GM19099 (cell line): Measurements from ENCODE around the gene ANO7.

Experiments
- POLR2A ChIP-seq: IDR thresholded peaks from 3 replicates; pipeline ENCODE4 v1.6.1; 2011; ENCODE audit warnings: low read depth; ENCODE audit not compliant: insufficient read length; ENCODE audit errors: extremely low read depth

Gene ANO7

DNA sequence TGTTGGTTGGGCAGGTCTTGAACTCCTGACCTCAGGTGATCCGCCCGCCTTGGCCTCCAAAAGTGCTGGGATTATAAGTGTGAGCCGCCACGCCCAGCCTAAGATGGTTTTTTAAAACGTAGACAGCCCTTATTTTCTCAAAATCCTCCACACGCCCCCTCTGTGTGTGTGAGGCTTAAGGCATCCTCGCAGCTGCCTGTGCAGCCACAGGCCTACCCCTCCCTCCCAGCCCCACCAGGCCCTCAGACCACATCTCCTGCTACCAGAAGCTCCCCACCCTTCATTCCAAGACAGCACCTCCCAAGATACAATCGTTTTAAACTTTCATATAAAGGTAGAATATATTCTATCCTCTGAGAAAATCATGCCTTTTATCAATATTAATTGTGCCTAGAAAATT lies 4.8 kb downstream of the ANO7 start:
- TF ChIP-seq POLR2A: no peak

DNA sequence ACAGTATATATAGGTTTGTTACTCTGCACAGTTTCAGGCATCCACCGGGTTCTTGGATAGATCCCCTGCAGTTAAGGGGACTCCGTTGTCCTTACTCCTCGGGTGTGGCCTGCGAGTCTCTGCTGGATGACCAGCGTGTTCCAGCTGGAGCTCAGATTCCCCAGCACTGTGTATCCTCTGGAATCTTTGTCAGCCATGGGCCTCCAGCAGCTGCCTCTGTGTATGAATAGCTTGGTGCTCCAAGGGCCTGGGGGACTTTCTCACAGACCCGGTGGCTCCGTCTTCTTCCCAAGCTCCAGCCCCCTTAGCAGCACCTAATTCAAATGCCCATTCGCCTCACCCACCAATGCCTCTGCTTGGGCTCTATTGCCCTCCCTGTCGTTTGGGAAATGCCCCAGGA lies 6.3 kb downstream of the ANO7 start:
- no peak for TF ChIP-seq POLR2A

DNA sequence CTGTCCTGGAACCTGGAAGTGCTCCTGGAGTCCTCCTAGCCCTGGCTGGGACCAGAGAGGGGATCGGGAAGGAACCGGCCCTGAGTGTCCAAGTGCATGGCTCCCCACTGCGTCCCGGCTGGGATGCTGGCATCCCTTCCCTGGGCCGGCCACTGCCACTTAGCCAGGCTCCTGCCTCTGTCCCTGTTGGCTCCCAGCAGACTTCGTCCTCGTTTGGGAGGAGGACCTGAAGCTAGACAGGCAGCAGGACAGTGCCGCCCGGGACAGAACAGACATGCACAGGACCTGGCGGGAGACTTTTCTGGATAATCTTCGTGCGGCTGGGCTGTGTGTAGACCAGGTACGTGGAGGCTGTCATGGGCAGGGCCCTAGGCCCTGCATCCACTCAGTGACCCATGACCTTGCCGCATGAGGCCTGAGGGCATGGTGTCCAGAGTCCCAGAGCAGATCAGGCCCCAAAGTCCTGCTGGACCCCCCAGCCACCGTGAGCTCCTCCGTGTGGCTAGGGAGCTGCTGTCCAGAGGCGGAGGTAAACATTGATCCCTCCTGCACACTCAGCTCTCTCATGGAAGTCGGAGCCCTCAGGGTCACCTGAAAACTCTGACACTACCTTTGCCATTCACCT lies 7.1 kb downstream of the ANO7 start:
- TF ChIP-seq POLR2A: no peak

GRCh38 chr2:241197947-241198346 lies 9.5 kb downstream of the ANO7 start:
- no peak for TF ChIP-seq POLR2A

GRCh38 chr2:241198381-241199279 lies 10.2 kb downstream of the ANO7 start:
- TF ChIP-seq POLR2A: no peak

DNA sequence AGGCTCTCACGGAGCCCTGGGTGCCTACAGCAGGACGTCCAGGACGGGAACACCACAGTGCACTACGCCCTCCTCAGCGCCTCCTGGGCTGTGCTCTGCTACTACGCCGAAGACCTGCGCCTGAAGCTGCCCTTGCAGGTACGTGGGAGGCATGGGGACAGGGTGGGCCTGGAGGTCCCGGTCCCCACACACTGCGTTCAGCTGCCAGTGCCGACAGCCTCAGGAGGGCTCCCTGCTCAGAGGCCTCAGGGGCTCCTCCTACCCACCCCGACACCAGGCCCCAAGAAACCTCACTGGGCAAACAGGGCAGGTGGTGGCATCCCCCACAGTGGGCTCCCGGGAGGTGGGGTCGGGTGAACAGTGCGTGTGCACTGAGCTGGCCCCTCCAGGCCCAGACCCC lies 10.8 kb downstream of the ANO7 start:
- no peak for TF ChIP-seq POLR2A

DNA sequence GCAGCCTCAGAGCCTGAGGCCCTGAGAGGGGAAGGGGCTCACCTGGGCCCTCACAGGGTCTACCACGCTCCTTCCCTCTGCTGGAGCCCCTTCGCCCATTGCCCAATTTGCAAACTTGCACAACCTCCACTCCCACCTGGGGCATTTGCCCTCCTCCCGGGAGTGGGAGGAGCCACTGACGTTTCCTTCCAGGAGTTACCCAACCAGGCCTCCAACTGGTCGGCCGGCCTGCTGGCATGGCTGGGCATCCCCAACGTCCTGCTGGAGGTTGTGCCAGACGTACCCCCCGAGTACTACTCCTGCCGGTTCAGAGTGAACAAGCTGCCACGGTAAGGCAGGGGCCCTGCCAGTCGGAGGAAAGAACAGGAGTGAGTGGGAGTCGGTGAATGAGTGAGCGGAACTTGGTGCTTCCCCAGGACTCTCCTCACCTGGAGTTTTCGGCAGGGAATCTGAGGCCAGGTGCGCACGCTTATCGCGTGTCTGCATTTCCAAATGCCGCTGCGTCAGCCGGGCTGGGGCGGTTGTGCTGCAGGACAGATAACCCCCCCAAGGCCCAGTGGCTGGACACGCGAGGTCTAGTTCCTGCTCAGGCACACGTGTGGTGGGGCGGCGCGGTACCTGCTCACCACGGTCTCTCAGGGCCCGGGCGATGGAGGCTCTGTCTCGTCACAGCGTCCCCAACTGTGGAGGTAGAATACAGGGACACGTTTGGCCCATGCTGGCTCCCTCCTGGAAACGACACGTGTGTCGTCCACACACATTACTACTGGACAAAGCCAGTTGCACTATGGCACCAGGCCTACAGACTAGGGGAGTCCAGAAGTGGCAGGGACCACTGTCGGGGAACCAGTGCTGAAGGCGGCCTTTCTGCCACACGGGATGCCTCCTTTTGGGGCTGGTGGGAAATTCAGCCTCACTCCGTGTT lies 11.7 kb downstream of the ANO7 start:
- TF ChIP-seq POLR2A: no peak

DNA sequence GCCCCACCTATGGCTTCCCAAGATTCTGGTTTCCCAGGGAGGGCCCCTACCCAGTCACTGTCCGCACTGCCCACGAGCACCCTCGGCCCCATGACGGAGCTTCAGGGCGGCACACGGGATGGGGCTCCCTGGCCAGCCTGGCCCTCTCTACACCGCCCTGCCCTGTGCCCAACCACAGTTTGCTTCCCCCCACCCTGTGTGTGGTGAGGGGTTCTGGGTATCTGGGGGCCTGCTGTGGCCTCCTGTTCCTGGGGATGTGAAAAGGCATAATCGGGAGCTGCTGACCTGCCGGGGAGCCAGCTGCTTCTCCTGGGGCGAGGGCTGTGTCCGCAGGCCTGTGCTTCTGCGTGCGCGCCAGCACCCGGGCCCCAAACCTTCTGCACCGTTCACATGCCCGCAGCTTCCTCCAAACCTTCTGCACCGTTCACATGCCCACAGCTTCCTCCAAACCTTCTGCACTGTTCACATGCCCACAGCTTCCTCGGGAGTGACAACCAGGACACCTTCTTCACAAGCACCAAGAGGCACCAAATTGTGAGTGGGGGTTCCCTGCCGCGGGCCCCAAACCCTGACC lies 12.4 kb downstream of the ANO7 start:
- no peak for TF ChIP-seq POLR2A

DNA sequence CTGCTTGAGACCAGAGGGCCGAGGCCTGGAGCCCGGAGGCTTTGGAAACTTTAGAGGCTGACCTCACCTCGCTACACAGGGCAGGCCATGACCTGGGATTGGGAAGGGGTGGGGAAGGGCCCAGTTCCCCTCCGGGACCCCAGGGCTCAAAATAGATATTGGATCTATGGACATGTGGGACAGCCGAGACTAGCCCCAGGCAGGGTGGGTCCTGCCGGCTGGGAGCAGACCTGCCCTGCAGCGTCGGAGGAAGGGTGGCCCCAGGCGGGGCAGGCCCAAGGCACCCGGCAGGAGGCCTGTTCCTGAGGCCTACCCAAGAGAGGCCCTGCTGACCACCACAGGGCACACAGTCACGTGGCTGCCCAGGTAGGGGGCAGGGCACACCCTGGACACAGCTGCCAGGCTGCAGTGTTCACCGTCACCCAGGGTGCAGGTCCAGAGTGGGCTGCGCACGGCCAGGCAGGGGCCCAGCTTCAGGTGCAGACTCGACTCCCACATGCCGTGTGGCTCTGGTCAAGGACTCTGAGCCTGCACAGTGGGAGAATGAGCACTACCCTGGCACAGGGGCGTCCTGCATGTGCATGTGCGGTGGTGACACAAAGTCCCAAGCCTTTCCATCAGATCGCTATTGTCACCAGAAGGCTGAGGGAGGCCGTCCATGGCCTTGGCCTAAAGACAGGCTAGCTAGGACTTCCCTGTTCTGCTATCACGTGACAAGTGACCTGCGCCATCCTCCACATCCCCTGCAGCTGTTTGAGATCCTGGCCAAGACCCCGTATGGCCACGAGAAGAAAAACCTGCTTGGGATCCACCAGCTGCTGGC lies 13.2 kb downstream of the ANO7 start:
- no peak for TF ChIP-seq POLR2A

DNA sequence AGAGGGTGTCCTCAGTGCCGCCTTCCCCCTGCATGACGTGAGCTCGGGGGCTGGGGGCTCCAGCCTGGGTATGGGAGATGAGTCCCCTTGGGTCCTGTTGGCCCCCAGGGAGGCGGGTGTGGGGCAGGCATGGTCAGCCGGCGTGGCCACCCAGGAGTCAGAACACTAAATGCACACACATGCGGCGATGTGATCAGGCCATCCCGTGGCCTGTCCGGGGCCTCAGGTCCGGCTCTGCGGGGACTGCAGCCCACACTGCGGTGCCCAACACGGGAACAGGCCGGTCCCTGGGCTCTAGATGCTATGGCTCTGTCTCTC lies 13.8 kb downstream of the ANO7 start:
- TF ChIP-seq POLR2A: no peak

DNA sequence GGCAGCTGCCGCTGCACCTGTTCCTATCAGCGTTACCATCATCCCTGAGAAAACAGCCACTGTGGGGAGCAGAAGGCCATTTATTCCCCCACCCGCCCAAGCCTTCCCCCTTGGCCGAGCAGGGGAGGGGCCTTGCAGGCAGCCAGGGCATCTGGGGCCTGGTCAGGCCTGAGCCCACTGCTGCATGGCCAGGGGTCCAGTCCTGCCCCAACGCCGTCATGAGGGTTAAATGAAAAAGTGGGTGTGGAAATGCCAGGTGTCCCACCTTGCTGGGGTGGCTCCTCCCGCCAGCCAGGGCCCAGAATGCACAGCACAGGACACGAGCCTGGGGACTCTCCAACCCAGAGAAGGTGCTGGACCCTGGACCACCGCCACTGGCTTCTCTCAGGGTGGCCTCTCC lies 14.2 kb downstream of the ANO7 start:
- no peak for TF ChIP-seq POLR2A

- no peak for TF ChIP-seq POLR2A
Observed at GRCh38 chr2:241203218-241204009, 14.9 kb downstream of the ANO7 start.

DNA sequence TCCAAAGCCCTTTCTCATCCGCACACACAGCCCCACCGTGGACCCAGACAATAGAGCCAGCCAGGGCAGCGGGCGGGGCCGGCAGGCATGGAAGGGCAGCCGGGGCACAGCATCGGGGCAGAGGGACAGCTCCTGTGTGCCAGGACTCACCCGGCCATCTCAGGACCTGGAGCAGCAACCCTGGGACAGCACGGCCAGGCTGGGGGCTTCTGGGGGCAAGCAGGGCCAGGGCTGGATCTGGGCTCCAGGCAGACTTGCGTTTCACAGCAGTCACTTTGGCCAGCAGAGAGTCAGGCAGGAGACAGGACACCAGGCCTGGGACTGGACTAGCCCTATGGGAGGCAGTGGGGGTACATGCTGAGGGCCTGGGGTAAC lies 15.5 kb downstream of the ANO7 start:
- TF ChIP-seq POLR2A: no peak

DNA sequence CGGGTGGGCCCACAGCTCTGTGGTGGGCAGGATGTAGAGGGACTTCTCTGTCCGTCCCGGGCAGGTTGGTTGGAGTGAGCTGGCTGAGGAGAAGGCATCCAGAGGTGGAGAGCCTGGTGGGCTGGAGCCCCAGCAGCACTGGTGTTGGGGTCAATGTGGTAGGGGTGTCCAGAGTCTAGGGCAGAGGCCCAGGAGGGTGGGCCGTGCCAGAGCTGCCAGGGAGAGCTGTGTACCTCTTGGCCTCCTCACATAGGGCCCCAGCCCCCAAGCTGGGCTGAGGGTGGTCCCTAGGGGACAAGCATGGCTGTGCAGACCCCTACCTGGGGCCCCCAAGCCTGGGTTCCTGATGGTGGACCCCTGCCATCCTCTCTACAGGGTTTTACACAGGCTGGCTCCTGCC lies 16.0 kb downstream of the ANO7 start:
- TF ChIP-seq POLR2A: no peak
